Endothelial cell of umbilical vein (primary cell): Measurements from ENCODE around the gene PLN. TPM values are rescaled to one million over a fixed set of nuclear protein-coding genes. Genes with fewer than 3 reads are reported as not detected.

Experiments used
- BruUV-seq: library from RNA; stranded (reverse); fragments of 400-500 nt; replicated peaks from 2 replicates; lab custom pipeline; 2021; lab: Mats Ljungman, UMichigan
- CTCF ChIA-PET: fragments of 300-600, 350-600 bp; sonication (Branson Sonifier 250); formaldehyde crosslinking; loops from one replicate; lab custom pipeline; 2021; ENCODE audit warnings: antibody characterized with exemption, inconsistent platforms; lab: Charles Lee
- POLR2A ChIA-PET: fragments of 300-600, 350-600 bp; sonication (Branson Sonifier 250); formaldehyde crosslinking; loops from one replicate; lab custom pipeline; 2021; ENCODE audit warnings: antibody characterized with exemption, inconsistent platforms; lab: Charles Lee
- DNase-seq: peaks from one replicate; pipeline ENCODE4 v3.0.0-alpha.2; 2011; ENCODE audit warnings: low read depth, low spot score
- FAIRE-seq: peaks from 2 replicates; lab custom pipeline; 2011; peaks lifted over from hg19 to GRCh38; lab: Jason Lieb, UNC
- H2AFZ ChIP-seq: 2 replicates; pipeline ENCODE4 v1.6.0; 2012; ENCODE audit warnings: low read depth, low read length, control low read depth, inconsistent platforms
- H3K27ac ChIP-seq: 2 replicates; pipeline ENCODE4 v1.5.1; 2011; ENCODE audit warnings: low read depth, mild to moderate bottlenecking, control low read depth, low read length, moderate library complexity; ENCODE audit not compliant: insufficient read depth
- H3K27me3 ChIP-seq, 2 experiments: 2 replicates each; pipeline versions ENCODE4 v1.6.0 to v1.6.1; 2011; ENCODE audit warnings: low read length in 2 of 2, mixed read lengths in 1 of 2; ENCODE audit not compliant: control insufficient read depth in 2 of 2, insufficient read depth in 2 of 2
- H3K36me3 ChIP-seq, 2 experiments: 2 replicates in 1 of 2; 3 replicates in 1 of 2; pipeline ENCODE4 v1.5.1; 2011; ENCODE audit warnings: low read length in 2 of 2, mild to moderate bottlenecking in 1 of 2, moderate library complexity in 1 of 2; ENCODE audit not compliant: control insufficient read depth in 2 of 2, insufficient read depth in 2 of 2; ENCODE audit errors: extremely low read depth in 1 of 2
- H3K4me1 ChIP-seq: 3 replicates; pipeline ENCODE4 v1.5.1; 2011; ENCODE audit warnings: mild to moderate bottlenecking, low read length; ENCODE audit not compliant: control insufficient read depth, insufficient read depth; ENCODE audit errors: extremely low read depth
- H3K4me2 ChIP-seq: 2 replicates; pipeline ENCODE4 v1.6.1; 2011; ENCODE audit warnings: low read length, control low read depth, mixed read lengths; ENCODE audit not compliant: insufficient read depth
- H3K4me3 ChIP-seq, 3 experiments: fragments of 200-600 bp in 1 of 3; sonication (generic), shearing (Covaris generic) in 1 of 3; replicated peaks in 1 of 3; 2 replicates each; pipeline ENCODE4 v1.5.1; 2011 to 2016; ENCODE audit warnings: control low read depth in 3 of 3, low read length in 3 of 3, mild to moderate bottlenecking in 2 of 3, inconsistent platforms in 1 of 3, low read depth in 1 of 3, moderate library complexity in 1 of 3; ENCODE audit not compliant: insufficient read depth in 1 of 3
- H3K79me2 ChIP-seq: 2 replicates; pipeline ENCODE4 v1.6.0; 2012; ENCODE audit warnings: low read length, inconsistent platforms; ENCODE audit not compliant: control insufficient read depth, insufficient read depth
- H3K9ac ChIP-seq: replicated peaks from 2 replicates; pipeline ENCODE3; 2011; ENCODE audit warnings: low read length, control low read depth; ENCODE audit not compliant: insufficient read depth; ENCODE audit errors: extremely low read depth
- H3K9me1 ChIP-seq: replicated peaks from 3 replicates; pipeline ENCODE4 v1.6.0; 2011; ENCODE audit warnings: mild to moderate bottlenecking, low read length; ENCODE audit not compliant: control insufficient read depth, insufficient read depth; ENCODE audit errors: extremely low read depth
- H3K9me3 ChIP-seq: replicated peaks from 2 replicates; pipeline ENCODE4 v1.5.1; 2012; ENCODE audit warnings: low read length, inconsistent platforms; ENCODE audit not compliant: control insufficient read depth, insufficient read depth
- H4K20me1 ChIP-seq: replicated peaks from 2 replicates; pipeline ENCODE3; 2011; ENCODE audit warnings: mild to moderate bottlenecking, low read length; ENCODE audit not compliant: control insufficient read depth, insufficient read depth; ENCODE audit errors: extremely low read depth
- CTCF ChIP-seq, 2 donors: IDR thresholded peaks; 1 replicate in 1 of 2; 2 replicates in 1 of 2; pipeline ENCODE4 v1.5.1; 2011; ENCODE audit warnings: low read length in 2 of 2, mild to moderate bottlenecking in 2 of 2, moderate library complexity in 2 of 2, control low read depth in 1 of 2, inconsistent platforms in 1 of 2, low read depth in 1 of 2; ENCODE audit not compliant: insufficient read depth in 1 of 2; ENCODE audit errors: extremely low read depth in 1 of 2
- EZH2 ChIP-seq: IDR thresholded peaks from 2 replicates; pipeline ENCODE4 v1.6.1; 2012; ENCODE audit warnings: borderline replicate concordance, low read depth, mild to moderate bottlenecking, moderate library complexity, low read length, inconsistent platforms; ENCODE audit not compliant: severe bottlenecking
- FOS ChIP-seq: IDR thresholded peaks from 2 replicates; pipeline ENCODE4 v1.6.1; 2011; ENCODE audit warnings: mild to moderate bottlenecking, low read length, moderate library complexity, borderline replicate concordance; ENCODE audit not compliant: insufficient read depth
- GATA2 ChIP-seq: IDR thresholded peaks from 2 replicates; pipeline ENCODE4 v1.7.0; 2011; ENCODE audit warnings: low read depth, mild to moderate bottlenecking, moderate library complexity, mixed read lengths, low read length; ENCODE audit not compliant: insufficient read length, insufficient read depth
- JUN ChIP-seq: IDR thresholded peaks from 2 replicates; pipeline ENCODE4 v1.6.1; 2011; ENCODE audit warnings: borderline replicate concordance, low read depth; ENCODE audit not compliant: insufficient read length, insufficient read depth
- MAX ChIP-seq: IDR thresholded peaks from 2 replicates; pipeline ENCODE4 v1.6.1; 2011; ENCODE audit not compliant: insufficient read depth, insufficient read length
- MYC ChIP-seq: IDR thresholded peaks from one replicate; pipeline ENCODE4 v1.6.1; 2011; ENCODE audit warnings: mild to moderate bottlenecking, low read depth, low read length
- POLR2A ChIP-seq: IDR thresholded peaks from 2 replicates; pipeline ENCODE4 v1.6.1; 2012; ENCODE audit warnings: low read depth, mild to moderate bottlenecking, control low read depth, low read length
- POLR2AphosphoS5 ChIP-seq: IDR thresholded peaks from 2 replicates; pipeline ENCODE4 v1.6.1; 2012; ENCODE audit warnings: low read depth, mild to moderate bottlenecking, control low read depth, low read length, moderate library complexity; ENCODE audit not compliant: insufficient read depth
- dilution Hi-C: fragments of 300-500 bp; cut with MboI; formaldehyde crosslinking; loops from one replicate; pipeline ENCODE4 v1.15.0; 2019; ENCODE audit warnings: low sequenced_read_pairs; ENCODE audit not compliant: extremely low pct_ligation_motif_present
- intact Hi-C: fragments of 100-400 bp; cut with micrococcal nuclease; formaldehyde crosslinking; loops from one replicate; pipeline ENCODE4 v1.10.0; 2022
- polyA plus RNA-seq, 4 experiments: library from polyadenylated mRNA; depleted of rRNA in 3 of 4; stranded (reverse) in 3 of 4; unstranded in 1 of 4; fragments of >200 nt; gene quantifications; 2 replicates each; pipeline versions ENCODE4 v1.2.1 to v1.2.3, GENCODE V29; 2011 to 2012; ENCODE audit warnings: missing spikeins in 1 of 4
- total RNA-seq: library from RNA; stranded (reverse); gene quantifications from 2 replicates; pipeline ENCODE4 v1.2.3, GENCODE V29; 2021

Gene PLN
- total and polyA plus RNA-seq, 2 donors (not counting 3 experiments of a cell fraction or from before 2014, with no cell fraction given), result not detected

GRCh38 chr6:118536478-118536877 is 11.6 kb upstream of the PLN start:
- TF ChIP-seq MAX, result no peak
- TF ChIP-seq CTCF (IDR thresholded peaks at IDR 0.05; ENCODE audit: extremely low read depth in 1 of 2, insufficient read depth in 1 of 2, low read depth in 1 of 2, low read length in 2 of 2), result no peak
- ChIA-PET CTCF (interaction anchor here (1.3 kb wide), 1 partner anchor 9 kb away, joined by 7 read pairs; no protein-coding TSS in a partner anchor), POLR2A (no interaction called here)
- intact Hi-C loops (no loop called here), dilution Hi-C loops (no loop called here)
- H3K4me1 ChIP-seq, result peaks cover 3% of the 10 kb centered on the region
- no peaks in the 10 kb centered on the region for H3K27me3 ChIP-seq
- no peak for FAIRE-seq
- no peak overlapping the region for H3K9ac ChIP-seq
- no peak for DNase-seq
- H3K9me3 ChIP-seq, result no peaks in the 10 kb centered on the region
- H3K4me3 ChIP-seq, result no peak overlapping the region
- no peaks in the 10 kb centered on the region for H4K20me1 ChIP-seq
- no peak overlapping the region for H2AFZ ChIP-seq
- no TSS peak for BruUV-seq
- no peaks in the 10 kb centered on the region for H3K9me1 ChIP-seq
- H3K79me2 ChIP-seq, result peaks cover 24% of the 10 kb centered on the region
- H3K4me2 ChIP-seq, result no peak overlapping the region
- H3K27ac ChIP-seq, result no peak overlapping the region
- H3K36me3 ChIP-seq, result no peaks in the 10 kb centered on the region

- Histone ChIP-seq H3K79me2 (peaks cover 16% of the 10 kb centered on the region), H3K27me3 (no peaks in the 10 kb centered on the region), H3K27ac (no peak overlapping the region), H3K4me2 (no peak overlapping the region), H3K9me1 (no peaks in the 10 kb centered on the region), H3K4me1 (peaks cover 3% of the 10 kb centered on the region), H3K9me3 (no peaks in the 10 kb centered on the region), H3K4me3 (no peak overlapping the region), H2AFZ (no peak overlapping the region), H4K20me1 (no peaks in the 10 kb centered on the region), H3K36me3 (no peaks in the 10 kb centered on the region), H3K9ac (no peak overlapping the region)
- no peak for TF ChIP-seq JUN
- TF ChIP-seq MAX, result no peak
- TF ChIP-seq POLR2AphosphoS5, result no peak
- TF ChIP-seq CTCF (IDR thresholded peaks at IDR 0.05; ENCODE audit: extremely low read depth in 1 of 2, insufficient read depth in 1 of 2, low read depth in 1 of 2, low read length in 2 of 2), result no peak
- TF ChIP-seq MYC, result no peak
- no peak for TF ChIP-seq POLR2A
- TF ChIP-seq GATA2, result no peak
- no peak for TF ChIP-seq EZH2
- no peak for TF ChIP-seq FOS
- dilution Hi-C loops, result no loop called here
- BruUV-seq, result no TSS peak
- FAIRE-seq (no peak), DNase-seq (peak; percentile 17)
- CTCF ChIA-PET, result no interaction called here
- POLR2A ChIA-PET, result no interaction called here
- intact Hi-C loops, result no loop called here
These were observed 10.5 kb upstream of the PLN start for GRCh38 chr6:118537574-118537973.
